ENCODE results near the gene CREBL2. TPM values are rescaled to one million over a fixed set of nuclear protein-coding genes. Genes with fewer than 3 reads are reported as not detected.
"Not testable (repeated sequence)": the region's sequence is repeated elsewhere in the genome, so short reads cannot be mapped to it uniquely, and the experiment has no call there.

The CREBL2 gene
- total and polyA plus RNA-seq, 2 donors (not counting 1 experiment from before 2014, with no cell fraction given): 6.5 to 22.1 TPM

GRCh38 chr12:12563290-12563928, 48.3 kb upstream of the CREBL2 start:
- Histone ChIP-seq H3K27ac (ENCODE audit: low read length in 2 of 2) (peak overlapping the region; percentile 35 to 74), H3K4me1 (ENCODE audit: control insufficient read depth in 2 of 2, insufficient read depth in 2 of 2, low read length in 2 of 2) (peaks cover 17 to 18% of the 10 kb centered on the region in 2 donors), H2AFZ (ENCODE audit: insufficient read depth, low read depth, low read length, poor library complexity, severe bottlenecking) (peak overlapping the region; percentile 73), H3K27me3 (replicated peaks in 1 of 4; ENCODE audit: control extremely low read depth in 1 of 4, control insufficient read depth in 3 of 4, insufficient read depth in 4 of 4, low read length in 3 of 4) (peaks cover 0 to 9% (median 3%) of the 10 kb centered on the region in 4 experiments), H3K79me2 (ENCODE audit: control insufficient read depth, insufficient read depth, low read length) (no peaks in the 10 kb centered on the region), H4K20me1 (ENCODE audit: control insufficient read depth, insufficient read depth, low read length, poor library complexity, severe bottlenecking) (no peaks in the 10 kb centered on the region), H3K9ac (ENCODE audit: low read length) (peak overlapping the region; percentile 73), H3K36me3 (replicated peaks in 1 of 2; ENCODE audit: control extremely low read depth in 1 of 2, control insufficient read depth in 1 of 2, extremely low read depth in 1 of 2, insufficient read depth in 2 of 2, low read length in 1 of 2) (no peaks in the 10 kb centered on the region), H3K4me2 (replicated peaks; ENCODE audit: low read depth, low read length, poor library complexity, severe bottlenecking) (peak overlapping the region; percentile 91), H3K4me3 (ENCODE audit: control extremely low read depth in 1 of 5, extremely low read depth in 1 of 5, insufficient read depth in 1 of 5, low read depth in 2 of 5, low read length in 4 of 5) (peak overlapping the region; percentile 55 to 78 (median 72)), H3K9me3 (ENCODE audit: control extremely low read depth in 1 of 3, control insufficient read depth in 2 of 3, insufficient read depth in 1 of 3, low read length in 2 of 3) (peaks cover 0 to 3% (median 0%) of the 10 kb centered on the region in 3 donors)
- ATAC-seq (ENCODE audit: low read depth) (no peak), DNase-seq (no peak)
- Mint-ChIP-seq H3K4me3 (peak overlapping the region; percentile 95), H3K27ac (peak overlapping the region; percentile 92), H3K9me3 (ENCODE audit: insufficient read depth) (peaks cover 2% of the 10 kb centered on the region), H3K4me1 (peaks cover 20% of the 10 kb centered on the region), H3K27me3 (peaks cover 8% of the 10 kb centered on the region)
- CTCF ChIA-PET: interaction anchor here (0.7 to 2.7 kb wide), 14 partner anchors 9 to 206 kb away, joined by 3 to 29 read pairs (median 6); partner anchors contain the start of gene BORCS5
- no peak for TF ChIP-seq EZH2 (IDR thresholded peaks at IDR 0.05; ENCODE audit: borderline replicate concordance, insufficient read depth, low read depth, low read length, poor library complexity, severe bottlenecking)
- TF ChIP-seq, protein P1, sequence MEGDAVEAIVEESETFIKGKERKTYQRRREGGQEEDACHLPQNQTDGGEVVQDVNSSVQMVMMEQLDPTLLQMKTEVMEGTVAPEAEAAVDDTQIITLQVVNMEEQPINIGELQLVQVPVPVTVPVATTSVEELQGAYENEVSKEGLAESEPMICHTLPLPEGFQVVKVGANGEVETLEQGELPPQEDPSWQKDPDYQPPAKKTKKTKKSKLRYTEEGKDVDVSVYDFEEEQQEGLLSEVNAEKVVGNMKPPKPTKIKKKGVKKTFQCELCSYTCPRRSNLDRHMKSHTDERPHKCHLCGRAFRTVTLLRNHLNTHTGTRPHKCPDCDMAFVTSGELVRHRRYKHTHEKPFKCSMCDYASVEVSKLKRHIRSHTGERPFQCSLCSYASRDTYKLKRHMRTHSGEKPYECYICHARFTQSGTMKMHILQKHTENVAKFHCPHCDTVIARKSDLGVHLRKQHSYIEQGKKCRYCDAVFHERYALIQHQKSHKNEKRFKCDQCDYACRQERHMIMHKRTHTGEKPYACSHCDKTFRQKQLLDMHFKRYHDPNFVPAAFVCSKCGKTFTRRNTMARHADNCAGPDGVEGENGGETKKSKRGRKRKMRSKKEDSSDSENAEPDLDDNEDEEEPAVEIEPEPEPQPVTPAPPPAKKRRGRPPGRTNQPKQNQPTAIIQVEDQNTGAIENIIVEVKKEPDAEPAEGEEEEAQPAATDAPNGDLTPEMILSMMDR (IDR thresholded peaks at IDR 0.05): no peak
- WGBS (ENCODE audit: insufficient coverage): 73% methylated on average over 2 of the region's 11 CpGs
- POLR2A ChIA-PET: interaction anchor here (1.0 kb wide), 2 partner anchors 151 to 153 kb away, joined by 3 to 4 read pairs; no protein-coding TSS in a partner anchor
- intact Hi-C loops (cut with micrococcal nuclease): loop anchor here (1.0 to 5.0 kb wide), 6 partner anchors 81 to 911 kb away; no protein-coding TSS in a partner anchor

- Mint-ChIP-seq H3K27me3 (peaks cover 8% of the 10 kb centered on the region), H3K9me3 (ENCODE audit: insufficient read depth) (peaks cover 2% of the 10 kb centered on the region), H3K4me3 (no peak overlapping the region), H3K27ac (peak overlapping the region; percentile 64), H3K4me1 (peaks cover 20% of the 10 kb centered on the region)
- H3K4me3 ChIP-seq (ENCODE audit: control extremely low read depth in 1 of 5, extremely low read depth in 1 of 5, insufficient read depth in 1 of 5, low read depth in 2 of 5, low read length in 4 of 5): no peak overlapping the region
- H4K20me1 ChIP-seq (ENCODE audit: control insufficient read depth, insufficient read depth, low read length, poor library complexity, severe bottlenecking): no peaks in the 10 kb centered on the region
- DNase-seq: no peak
- 100% methylated on average over 1 of the region's 1 CpG for WGBS (ENCODE audit: insufficient coverage)
- no peak for ATAC-seq (ENCODE audit: low read depth)
- intact Hi-C loops (cut with micrococcal nuclease): loop anchor here (1.0 to 5.0 kb wide), 5 partner anchors 83 to 913 kb away; no protein-coding TSS in a partner anchor
- no peak for TF ChIP-seq EZH2 (IDR thresholded peaks at IDR 0.05; ENCODE audit: borderline replicate concordance, insufficient read depth, low read depth, low read length, poor library complexity, severe bottlenecking)
- TF ChIP-seq, protein P1 (IDR thresholded peaks at IDR 0.05): no peak
- H3K36me3 ChIP-seq (replicated peaks in 1 of 2; ENCODE audit: control extremely low read depth in 1 of 2, control insufficient read depth in 1 of 2, extremely low read depth in 1 of 2, insufficient read depth in 2 of 2, low read length in 1 of 2): no peaks in the 10 kb centered on the region
- H3K27me3 ChIP-seq (replicated peaks in 1 of 4; ENCODE audit: control extremely low read depth in 1 of 4, control insufficient read depth in 3 of 4, insufficient read depth in 4 of 4, low read length in 3 of 4): peaks cover 0 to 9% (median 3%) of the 10 kb centered on the region in 4 experiments
- no peaks in the 10 kb centered on the region for H3K79me2 ChIP-seq (ENCODE audit: control insufficient read depth, insufficient read depth, low read length)
- no peak overlapping the region for H3K4me2 ChIP-seq (replicated peaks; ENCODE audit: low read depth, low read length, poor library complexity, severe bottlenecking)
- POLR2A ChIA-PET: no interaction called here
- CTCF ChIA-PET: interaction anchor here (0.7 to 2.7 kb wide), 13 partner anchors 8 to 231 kb away, joined by 3 to 29 read pairs (median 6); no protein-coding TSS in a partner anchor
- peaks cover 0 to 3% (median 0%) of the 10 kb centered on the region in 3 donors for H3K9me3 ChIP-seq (ENCODE audit: control extremely low read depth in 1 of 3, control insufficient read depth in 2 of 3, insufficient read depth in 1 of 3, low read length in 2 of 3)
- peaks cover 17 to 18% of the 10 kb centered on the region in 2 donors for H3K4me1 ChIP-seq (ENCODE audit: control insufficient read depth in 2 of 2, insufficient read depth in 2 of 2, low read length in 2 of 2)
- H3K9ac ChIP-seq (ENCODE audit: low read length): no peak overlapping the region
- H3K27ac ChIP-seq (ENCODE audit: low read length in 2 of 2): no peak overlapping the region
- H2AFZ ChIP-seq (ENCODE audit: insufficient read depth, low read depth, low read length, poor library complexity, severe bottlenecking): no peak overlapping the region
Measured at GRCh38 chr12:12564911-12565310, 46.8 kb upstream of the CREBL2 start.

- CTCF ChIA-PET; intact Hi-C loops (cut with micrococcal nuclease); H3K4me3 Mint-ChIP-seq; ATAC-seq (ENCODE audit: low read depth); H3K9ac ChIP-seq (ENCODE audit: low read length); POLR2A ChIA-PET; H3K9me3 Mint-ChIP-seq (ENCODE audit: insufficient read depth); H3K9me3 ChIP-seq (ENCODE audit: control extremely low read depth in 1 of 3, control insufficient read depth in 2 of 3, insufficient read depth in 1 of 3, low read length in 2 of 3); H4K20me1 ChIP-seq (ENCODE audit: control insufficient read depth, insufficient read depth, low read length, poor library complexity, severe bottlenecking); H3K4me2 ChIP-seq (replicated peaks; ENCODE audit: low read depth, low read length, poor library complexity, severe bottlenecking); H3K79me2 ChIP-seq (ENCODE audit: control insufficient read depth, insufficient read depth, low read length); H3K36me3 ChIP-seq (replicated peaks in 1 of 2; ENCODE audit: control extremely low read depth in 1 of 2, control insufficient read depth in 1 of 2, extremely low read depth in 1 of 2, insufficient read depth in 2 of 2, low read length in 1 of 2); H3K4me3 ChIP-seq (ENCODE audit: control extremely low read depth in 1 of 5, extremely low read depth in 1 of 5, insufficient read depth in 1 of 5, low read depth in 2 of 5, low read length in 4 of 5); H3K27me3 Mint-ChIP-seq; H2AFZ ChIP-seq (ENCODE audit: insufficient read depth, low read depth, low read length, poor library complexity, severe bottlenecking); H3K27me3 ChIP-seq (replicated peaks in 1 of 4; ENCODE audit: control extremely low read depth in 1 of 4, control insufficient read depth in 3 of 4, insufficient read depth in 4 of 4, low read length in 3 of 4); H3K27ac Mint-ChIP-seq; DNase-seq; H3K27ac ChIP-seq (ENCODE audit: low read length in 2 of 2): not testable (repeated sequence)
- H3K4me1 ChIP-seq (ENCODE audit: control insufficient read depth in 2 of 2, insufficient read depth in 2 of 2, low read length in 2 of 2): peaks cover 11% of the 10 kb centered on the region in 2 donors
- WGBS (ENCODE audit: insufficient coverage): no CpG with 5 or more reads among the region's 32 CpGs
- peaks cover 16% of the 10 kb centered on the region for H3K4me1 Mint-ChIP-seq
Measured at GRCh38 chr12:12565971-12566370, 45.7 kb upstream of the CREBL2 start.
